Fibroblast of peridontal ligament (primary cell): Measurements from ENCODE around the gene PRUNE2.
"Not testable (repeated sequence)": the region's sequence is repeated elsewhere in the genome, so short reads cannot be mapped to it uniquely, and the experiment has no call there.

ENCODE experiments used
- DNase-seq: peaks from one replicate; pipeline ENCODE4 v3.0.0-alpha.2; 2010; ENCODE audit errors: extremely low read depth

Gene PRUNE2, protein sequence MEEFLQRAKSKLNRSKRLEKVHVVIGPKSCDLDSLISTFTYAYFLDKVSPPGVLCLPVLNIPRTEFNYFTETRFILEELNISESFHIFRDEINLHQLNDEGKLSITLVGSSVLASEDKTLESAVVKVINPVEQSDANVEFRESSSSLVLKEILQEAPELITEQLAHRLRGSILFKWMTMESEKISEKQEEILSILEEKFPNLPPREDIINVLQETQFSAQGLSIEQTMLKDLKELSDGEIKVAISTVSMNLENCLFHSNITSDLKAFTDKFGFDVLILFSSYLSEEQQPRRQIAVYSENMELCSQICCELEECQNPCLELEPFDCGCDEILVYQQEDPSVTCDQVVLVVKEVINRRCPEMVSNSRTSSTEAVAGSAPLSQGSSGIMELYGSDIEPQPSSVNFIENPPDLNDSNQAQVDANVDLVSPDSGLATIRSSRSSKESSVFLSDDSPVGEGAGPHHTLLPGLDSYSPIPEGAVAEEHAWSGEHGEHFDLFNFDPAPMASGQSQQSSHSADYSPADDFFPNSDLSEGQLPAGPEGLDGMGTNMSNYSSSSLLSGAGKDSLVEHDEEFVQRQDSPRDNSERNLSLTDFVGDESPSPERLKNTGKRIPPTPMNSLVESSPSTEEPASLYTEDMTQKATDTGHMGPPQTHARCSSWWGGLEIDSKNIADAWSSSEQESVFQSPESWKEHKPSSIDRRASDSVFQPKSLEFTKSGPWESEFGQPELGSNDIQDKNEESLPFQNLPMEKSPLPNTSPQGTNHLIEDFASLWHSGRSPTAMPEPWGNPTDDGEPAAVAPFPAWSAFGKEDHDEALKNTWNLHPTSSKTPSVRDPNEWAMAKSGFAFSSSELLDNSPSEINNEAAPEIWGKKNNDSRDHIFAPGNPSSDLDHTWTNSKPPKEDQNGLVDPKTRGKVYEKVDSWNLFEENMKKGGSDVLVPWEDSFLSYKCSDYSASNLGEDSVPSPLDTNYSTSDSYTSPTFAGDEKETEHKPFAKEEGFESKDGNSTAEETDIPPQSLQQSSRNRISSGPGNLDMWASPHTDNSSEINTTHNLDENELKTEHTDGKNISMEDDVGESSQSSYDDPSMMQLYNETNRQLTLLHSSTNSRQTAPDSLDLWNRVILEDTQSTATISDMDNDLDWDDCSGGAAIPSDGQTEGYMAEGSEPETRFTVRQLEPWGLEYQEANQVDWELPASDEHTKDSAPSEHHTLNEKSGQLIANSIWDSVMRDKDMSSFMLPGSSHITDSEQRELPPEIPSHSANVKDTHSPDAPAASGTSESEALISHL (N-terminal part only)

DNA sequence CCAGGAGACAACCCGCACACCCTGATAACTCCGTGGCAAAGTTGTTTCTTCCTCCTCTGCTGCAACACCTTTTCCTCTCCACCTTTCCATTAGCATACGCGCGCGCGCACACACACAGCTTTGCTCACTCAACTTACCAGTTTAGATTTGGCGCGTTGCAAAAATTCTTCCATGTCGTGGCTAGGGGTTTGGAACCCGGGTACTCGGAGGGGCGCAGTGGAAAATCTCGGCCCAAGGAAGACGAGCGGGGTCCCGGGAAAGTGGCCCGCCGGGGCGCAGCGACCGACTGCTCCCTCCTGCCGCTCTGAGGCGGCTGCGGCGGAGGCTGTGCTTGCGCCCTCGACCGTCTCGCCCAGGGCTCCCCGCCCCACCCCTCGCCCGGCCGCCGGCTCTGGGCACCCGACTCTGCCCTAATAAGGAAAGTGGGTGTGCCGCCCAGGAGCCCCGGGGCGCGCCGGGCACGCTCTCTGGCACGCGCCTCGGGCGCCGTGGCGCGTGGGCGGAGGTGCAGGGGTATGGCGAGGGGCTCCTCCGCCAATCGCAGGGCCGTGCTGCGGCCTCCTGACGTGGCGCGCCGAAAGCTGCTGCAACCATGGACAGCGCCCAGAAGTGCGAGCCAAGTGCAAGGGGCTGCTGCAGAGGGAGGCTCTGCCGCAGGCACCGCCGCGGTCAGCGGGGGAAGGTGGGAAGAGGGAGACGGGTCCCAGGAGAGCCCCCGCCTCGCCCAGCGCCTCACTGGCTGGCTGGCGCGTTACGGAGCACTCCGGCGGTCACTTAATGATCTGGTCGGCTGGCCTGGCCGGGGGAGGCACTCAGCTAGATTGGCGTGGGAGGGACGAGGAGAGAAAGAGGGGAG, at the start of gene PRUNE2:
Gene PRUNE2, minus strand, starts transcription at position 324 of the 856 bp plus-strand sequence. Its CDS starts 151 bp downstream, at position 173.
- peak; percentile 61 for DNase-seq

DNA sequence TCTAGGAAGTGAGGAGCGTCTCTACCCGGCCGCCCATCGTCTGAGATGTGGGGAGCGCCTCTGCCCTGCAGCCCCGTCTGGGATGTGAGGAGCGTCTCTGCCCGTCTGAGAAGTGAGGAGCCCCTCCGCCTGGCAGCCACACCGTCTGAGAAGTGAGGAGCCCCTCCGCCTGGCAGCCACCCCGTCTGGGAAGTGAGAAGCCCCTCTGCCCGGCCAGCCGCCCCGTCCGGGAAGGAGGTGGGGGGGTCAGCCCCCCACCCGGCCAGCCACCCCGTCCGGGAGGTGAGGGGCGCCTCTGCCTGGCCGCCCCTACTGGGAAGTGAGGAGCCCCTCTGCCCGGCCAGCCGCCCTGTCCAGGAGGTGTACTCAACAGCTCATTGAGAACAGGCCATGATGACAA, 49.5 kb upstream of the PRUNE2 start:
- DNase-seq = not testable (repeated sequence)

DNA sequence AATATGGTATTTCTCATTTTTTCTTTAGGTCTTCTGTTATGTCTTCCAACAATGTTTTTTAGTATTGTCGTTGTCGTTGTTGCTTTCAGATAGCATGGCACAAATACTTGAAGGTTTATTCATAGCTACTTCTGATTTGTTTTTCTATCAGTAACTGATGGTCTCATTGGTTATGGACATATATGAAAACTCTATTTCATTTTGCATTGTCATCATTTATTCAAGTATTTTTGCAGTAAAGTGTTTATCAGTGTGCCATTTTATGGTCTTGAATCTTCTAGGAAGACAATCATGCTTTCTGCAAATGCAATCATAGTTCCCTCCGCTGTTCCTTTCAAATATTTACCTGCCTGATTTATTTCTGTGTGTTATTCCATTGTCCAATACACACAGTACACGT, 44.0 kb upstream of the PRUNE2 start:
- no peak for DNase-seq

DNA sequence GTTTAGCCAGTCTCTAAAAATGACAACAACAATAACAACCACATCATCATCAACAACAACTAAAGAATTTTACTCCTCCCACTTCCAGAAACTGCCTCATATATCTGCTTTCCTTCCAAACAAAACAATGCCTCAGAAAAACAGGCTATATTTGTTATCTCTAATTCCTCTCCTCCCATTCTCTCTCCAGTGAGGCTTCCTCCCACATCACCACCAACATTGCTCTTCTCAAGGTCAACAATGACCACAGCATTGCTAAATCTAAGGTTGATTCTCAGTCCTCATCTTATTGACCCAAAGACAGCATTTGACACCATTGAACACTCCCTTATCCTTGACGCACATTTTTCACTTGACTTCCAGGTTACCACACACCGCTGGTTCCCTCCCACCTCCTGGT, 38.1 kb upstream of the PRUNE2 start:
- DNase-seq = no peak

DNA sequence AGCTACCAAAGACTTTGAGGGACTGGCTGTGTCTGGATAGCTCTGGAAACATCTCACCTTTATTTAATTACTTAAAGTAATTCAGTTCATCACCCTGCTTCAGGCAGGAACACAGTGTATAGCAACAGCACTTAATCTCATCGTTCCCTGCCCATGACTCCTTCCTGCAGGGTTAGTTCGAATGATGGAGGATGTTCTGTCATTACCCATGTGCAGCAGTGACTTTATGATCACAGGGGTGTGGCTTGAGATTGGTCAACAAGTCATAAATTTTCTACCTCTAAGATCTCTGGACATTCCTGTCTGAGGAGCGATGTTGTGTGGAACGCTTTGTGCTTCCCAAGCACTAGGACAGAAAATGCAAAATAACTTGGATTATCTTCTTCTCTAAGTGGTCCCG, 37.1 kb upstream of the PRUNE2 start:
- no peak for DNase-seq

DNA sequence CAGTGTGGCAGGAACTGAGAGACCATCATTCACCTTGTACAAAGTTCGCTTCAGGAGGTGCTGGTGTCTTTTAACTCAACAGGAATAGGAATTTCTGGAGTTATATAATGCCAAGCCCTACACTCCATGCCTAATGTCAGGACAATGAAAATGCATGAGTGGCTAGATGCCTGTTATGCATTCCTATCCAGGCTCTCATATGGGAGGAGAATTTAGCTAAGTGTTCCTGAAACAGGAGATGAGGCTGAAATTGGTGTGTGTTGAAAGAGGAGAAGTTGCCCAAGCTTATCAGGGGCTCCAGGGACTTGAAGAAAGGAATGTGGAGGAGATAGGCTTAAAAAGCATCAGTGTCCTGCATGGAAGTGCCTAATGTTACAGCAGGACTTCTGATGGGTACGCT, 26.8 kb upstream of the PRUNE2 start:
- peak; percentile 73 for DNase-seq

DNA sequence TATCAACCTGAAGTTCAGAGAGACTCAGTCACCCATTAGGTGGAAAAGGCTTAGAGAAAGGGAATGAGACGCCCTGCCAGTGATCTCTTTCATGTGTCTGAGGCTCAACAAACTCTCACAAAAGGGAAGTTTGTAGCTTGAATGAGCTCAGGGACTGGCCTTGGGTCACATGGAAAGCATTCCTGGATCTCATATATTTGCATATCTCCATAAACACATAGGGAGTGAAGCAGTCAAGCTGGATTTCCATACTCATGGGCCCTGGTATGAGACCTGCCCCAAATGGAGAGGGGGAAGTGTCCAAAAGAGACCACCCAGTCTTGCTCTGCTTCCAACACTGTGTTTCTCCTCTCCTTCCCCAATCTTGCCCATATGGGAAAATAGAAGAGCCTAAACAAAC, 26.4 kb upstream of the PRUNE2 start:
- no peak for DNase-seq

DNA sequence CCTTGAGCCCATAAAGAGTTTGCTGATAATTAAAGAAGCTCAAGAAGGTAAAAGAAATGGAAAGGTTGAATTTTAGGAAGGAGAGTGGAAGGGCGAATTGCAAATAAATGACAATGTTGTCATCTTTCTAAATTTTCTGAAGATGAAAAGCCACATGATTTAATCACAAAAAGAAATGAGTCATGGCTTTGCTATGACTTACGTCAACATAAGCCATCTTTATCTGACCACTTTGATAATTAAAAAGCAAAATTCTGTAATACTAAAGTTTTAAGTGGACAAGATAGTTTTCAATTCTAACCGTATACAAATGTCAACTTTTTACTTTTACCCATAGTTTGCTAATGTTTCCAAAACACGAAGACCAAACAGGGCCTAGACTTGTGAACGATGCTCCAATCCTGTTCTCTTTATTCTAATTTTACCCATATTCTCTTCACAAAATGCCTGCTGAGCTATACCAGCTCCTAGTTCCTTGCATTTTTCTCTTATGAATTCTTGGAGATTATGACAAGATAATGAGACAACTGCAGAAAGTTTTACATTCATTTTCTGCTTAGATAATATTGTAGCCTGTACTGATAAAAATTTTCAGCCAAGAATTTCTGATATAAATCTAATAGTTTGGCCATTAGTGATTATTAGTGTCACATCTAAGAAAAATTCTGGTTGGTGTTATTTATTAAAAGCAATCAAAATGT, 21.8 kb upstream of the PRUNE2 start:
- peak; percentile 24 for DNase-seq

DNA sequence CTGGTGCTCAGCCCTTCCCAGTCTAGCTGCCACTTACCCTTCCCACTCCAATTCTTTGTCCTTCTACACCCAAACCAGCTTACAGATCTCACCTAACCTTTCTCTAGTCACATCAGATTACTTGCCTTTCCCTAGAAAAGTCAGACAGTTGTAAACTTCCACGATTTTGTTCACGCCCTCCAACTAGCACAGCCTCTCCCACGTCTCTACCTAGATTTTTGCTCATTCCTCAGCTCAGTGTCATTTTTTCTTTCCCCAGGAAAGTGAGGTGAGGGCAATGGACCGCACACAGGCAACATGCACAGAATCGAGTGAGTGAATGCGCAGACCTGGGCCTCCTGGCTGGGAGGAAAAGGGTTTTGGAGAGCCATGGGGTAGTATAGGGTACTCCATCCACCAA, 20.9 kb upstream of the PRUNE2 start:
- DNase-seq = no peak

DNA sequence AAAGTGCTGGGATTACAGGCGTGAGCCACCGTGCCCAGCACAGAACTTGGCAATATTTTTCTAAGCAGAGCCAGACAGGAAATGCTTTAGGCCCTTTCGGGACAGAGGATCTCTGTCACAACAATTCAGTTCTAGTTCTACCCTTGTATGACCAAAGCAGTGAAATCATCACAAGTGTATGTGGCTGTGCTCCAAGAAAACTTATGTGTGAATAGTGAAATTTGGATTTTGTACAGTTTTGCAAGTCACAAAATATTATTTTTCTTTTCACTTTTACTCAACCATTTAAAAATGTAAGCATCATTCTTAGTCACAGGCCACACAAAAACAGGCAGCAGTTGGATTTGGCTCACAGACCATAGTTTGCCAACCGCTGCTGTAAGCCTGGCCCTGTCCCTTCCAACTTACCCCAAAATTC, 20.4 kb upstream of the PRUNE2 start:
- peak; percentile 91 for DNase-seq

DNA sequence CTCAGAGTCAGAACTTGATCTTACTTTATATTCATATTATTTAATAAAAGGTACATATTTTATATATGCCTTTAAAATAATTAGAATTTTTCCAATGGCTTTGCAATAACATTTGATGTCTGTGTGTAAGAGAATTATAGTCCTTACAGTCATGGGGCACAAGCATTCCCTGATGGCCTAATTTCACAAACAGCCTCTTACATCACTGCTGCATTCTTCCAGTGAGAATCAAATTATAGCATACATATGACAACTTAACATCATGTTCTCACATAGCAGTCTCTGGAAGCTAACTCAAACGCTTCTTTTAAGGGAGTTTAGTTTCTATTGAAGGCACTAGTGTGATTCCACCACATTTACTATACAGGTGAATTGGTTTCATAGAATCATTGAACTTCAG, 15.3 kb upstream of the PRUNE2 start:
- DNase-seq = peak; percentile 13

DNA sequence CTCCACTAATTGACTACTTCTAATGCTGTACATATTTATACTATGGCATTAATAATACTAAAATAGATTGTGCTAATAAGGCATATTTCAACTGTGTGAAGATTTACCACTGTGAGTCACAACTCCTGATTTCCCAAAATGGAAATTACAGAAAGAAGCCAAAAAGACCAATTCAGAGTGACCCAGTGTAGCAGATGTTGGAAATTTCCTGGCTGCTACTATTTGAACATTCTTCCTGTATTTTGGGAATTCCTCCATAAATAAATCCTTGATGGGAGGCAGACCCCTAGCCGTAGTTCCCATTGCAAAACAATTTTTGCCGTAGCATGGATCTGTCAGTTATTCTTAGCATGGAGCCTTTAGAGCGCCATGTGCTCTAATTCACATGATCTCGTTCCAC, 11.4 kb upstream of the PRUNE2 start:
- no peak for DNase-seq

DNA sequence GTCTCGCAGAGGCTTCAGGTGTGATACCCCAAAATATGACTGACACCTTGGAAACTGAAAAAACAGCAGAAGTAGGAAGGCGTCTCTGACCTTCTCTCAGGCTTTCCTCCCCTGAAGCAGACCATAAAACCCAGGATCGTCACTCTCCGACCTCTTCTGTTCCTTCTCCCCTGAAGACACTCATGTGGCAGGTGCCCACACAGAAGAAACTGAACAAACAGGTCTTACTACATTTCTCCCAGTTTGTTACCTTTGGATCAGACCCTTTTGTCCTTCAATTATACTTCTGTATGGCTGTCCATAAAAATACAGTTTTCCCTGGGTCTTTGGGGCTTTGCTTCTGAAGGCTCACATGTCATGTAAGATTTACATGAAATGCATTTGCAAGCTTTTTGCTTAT, 10.3 kb upstream of the PRUNE2 start:
- DNase-seq = no peak

DNA sequence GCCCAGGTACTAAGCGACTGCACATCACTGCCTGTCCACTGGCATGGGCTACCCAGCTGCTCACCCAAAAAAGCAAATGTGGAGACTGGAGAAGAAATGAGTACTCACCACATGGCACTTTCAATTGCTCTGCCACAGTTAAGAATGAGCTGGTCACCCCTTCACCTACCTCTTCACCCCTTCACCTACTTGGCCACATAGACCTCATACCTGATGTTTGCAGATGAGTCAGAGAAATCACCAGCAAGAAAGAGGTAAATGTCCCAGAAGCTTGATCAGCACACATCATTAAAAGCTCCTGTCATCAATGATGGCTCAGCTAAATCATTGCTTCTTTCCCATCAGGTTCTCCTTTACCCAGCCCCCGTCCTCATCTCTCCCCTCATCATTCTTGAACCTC, 7.6 kb upstream of the PRUNE2 start:
- no peak for DNase-seq

DNA sequence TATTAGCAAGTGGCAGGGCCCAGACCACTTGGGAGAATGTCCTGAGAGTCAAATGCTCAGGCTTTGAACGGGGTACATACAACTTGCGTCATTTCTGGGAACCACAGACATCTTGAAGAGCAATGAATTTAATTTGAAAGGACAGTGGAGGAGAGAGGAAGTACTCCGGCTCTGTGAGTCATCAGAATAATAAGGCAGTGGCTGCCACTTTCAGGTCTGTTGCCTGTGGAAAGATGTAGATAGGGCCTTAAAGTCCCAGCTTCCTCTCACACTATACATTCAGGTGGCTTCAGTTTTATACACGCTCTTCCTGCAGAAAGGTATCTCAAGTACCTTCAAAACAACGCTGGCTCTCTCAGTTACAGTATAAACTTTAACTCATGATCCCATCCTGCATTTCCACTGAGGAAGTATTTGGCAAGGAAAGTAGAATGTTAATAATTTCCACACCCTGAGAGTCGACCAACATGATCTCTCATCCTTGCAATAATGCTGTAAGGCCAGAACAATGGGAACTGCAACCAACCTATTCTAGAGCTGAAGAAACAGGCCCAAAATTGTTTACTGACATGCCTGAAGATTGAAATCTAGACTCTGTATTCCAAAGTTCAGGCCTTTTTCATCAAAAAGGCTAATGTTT, 6.8 kb upstream of the PRUNE2 start:
- DNase-seq = no peak

DNA sequence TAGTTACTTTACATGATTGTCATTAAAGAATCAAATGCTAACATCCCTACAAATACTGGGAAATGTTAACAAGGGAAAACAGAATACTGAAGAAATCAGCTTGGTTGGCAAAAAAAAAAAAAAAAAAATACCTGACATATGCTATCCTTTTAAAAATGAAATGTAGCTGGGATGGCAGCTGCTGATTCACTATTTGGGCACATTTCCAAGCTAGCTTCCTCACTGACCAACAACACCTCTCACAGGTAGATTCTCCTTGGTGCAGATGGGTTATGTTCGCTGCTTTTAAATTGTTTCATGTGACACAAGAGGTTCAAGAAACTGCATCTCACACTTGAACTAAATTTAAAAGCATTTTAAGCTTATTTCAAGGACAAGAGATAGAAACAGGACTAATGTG, 6.1 kb upstream of the PRUNE2 start:
- no peak for DNase-seq

DNA sequence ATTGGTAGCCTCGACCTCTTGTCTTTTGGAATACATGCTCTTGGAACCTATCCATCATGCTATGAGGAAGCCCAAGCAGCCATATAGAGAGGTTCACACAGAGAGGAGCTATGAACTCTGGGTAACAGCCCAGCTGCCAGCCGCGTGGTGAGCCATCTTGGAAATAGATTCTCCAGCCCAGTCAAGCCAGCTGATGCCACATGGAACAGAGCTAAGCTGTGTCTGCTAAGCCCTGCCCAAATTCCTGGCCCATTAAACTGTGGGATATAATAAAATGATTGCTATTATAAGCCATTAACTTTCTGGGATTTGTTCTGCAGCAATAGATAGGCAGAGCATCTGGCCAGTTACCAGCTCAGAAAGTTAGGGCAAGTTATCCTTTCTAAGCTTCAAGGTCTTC, 4.9 kb upstream of the PRUNE2 start:
- DNase-seq = no peak

DNA sequence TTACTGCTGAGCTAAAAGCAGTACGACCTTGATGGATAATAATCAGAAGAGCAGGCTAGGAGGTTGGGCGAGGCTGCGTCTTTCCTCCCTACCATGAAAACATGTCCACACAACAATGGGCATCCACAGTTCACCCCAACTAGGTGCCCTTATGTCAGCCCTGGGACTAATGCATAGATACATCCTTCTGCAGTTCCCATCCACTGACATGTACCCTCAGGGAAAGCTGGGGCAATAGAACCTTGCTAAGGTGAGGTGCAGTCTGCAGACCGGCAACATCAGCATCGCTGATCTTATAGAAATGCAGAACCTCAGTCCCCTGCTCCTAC, 697 bp upstream of the PRUNE2 start:
- no peak for DNase-seq

DNA sequence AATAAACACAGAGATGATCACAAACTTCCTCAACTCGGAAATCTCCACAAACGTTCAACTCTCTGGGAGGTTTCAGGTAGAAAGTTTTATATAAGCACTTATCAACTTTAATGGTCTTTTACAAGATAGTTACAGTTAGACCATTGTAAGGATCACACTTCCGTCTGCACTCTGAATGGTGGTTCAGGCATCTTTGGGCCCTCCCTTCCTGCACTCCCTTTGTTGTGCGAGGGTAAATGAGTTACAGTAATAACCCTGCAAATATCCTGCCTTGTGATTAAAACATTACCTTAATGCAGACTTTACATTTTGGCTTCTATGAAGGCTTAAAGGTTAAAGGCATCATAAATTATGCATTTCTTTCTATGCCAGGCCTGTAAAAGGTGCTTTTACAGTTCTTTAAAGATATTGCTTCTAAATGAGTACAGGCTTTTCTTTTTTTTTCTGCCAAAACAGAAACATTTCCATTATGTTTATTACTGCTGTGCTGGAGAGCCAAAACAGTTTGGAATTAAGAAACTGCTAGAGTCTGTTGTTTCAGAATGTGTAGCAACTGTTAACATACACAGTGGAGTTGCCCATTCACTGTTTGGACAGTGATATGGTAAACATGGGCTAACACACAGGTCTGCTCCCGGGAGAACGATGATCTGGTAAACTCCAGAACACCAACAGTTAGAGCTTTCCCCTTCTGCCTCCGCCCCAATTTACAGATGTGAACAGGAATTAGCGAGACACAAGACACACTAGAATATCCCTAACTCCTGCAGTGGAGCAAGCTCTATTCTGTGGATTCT, 1.1 kb downstream of the PRUNE2 start:
- DNase-seq = no peak
